ENCODE results near the gene PDE4B.

DNA sequence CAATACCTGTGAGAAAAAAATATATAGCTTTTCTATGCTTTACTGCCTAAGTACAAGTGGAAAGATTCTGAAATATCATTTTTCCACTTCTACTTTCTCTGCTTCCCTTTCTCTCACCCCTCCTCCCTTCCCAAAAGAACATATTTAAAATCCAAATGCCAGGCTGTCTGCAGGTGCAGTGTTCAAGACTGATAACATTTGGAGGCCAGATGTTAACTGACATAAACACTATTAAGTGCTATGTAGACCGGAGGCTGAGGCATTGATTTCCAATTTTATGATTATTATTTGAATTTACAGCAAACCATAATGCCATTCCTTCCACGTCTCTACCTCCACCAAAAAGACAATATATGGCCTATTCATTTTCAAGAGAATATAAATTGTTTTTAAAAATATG is 444.3 kb downstream of the PDE4B start:
- TF ChIP-seq, protein P1, sequence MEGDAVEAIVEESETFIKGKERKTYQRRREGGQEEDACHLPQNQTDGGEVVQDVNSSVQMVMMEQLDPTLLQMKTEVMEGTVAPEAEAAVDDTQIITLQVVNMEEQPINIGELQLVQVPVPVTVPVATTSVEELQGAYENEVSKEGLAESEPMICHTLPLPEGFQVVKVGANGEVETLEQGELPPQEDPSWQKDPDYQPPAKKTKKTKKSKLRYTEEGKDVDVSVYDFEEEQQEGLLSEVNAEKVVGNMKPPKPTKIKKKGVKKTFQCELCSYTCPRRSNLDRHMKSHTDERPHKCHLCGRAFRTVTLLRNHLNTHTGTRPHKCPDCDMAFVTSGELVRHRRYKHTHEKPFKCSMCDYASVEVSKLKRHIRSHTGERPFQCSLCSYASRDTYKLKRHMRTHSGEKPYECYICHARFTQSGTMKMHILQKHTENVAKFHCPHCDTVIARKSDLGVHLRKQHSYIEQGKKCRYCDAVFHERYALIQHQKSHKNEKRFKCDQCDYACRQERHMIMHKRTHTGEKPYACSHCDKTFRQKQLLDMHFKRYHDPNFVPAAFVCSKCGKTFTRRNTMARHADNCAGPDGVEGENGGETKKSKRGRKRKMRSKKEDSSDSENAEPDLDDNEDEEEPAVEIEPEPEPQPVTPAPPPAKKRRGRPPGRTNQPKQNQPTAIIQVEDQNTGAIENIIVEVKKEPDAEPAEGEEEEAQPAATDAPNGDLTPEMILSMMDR (conservative IDR thresholded peaks at IDR 0.05; ENCODE audit: low read length) = no peak
- TF ChIP-seq EZH2phosphoT487 (IDR thresholded peaks at IDR 0.05; ENCODE audit: borderline replicate concordance) = no peak

Data from Loucy (cell line).